SK-N-SH (cell line): ENCODE results near the gene CACNG4. TPM values are rescaled to one million over a fixed set of nuclear protein-coding genes. Genes with fewer than 3 reads are reported as not detected.

Experiments
- CTCF ChIA-PET: fragments of 300-600, 350-600 bp; formaldehyde crosslinking; extraction: SDS; loops from one replicate; lab custom pipeline; 2021; lab: Yijun Ruan, JAX
- POLR2A ChIA-PET: fragments of 350-600 bp; sonication (Branson Sonifier 250); formaldehyde crosslinking; extraction: SDS; loops from one replicate; lab custom pipeline; 2020; ENCODE audit warnings: antibody characterized with exemption, inconsistent platforms; lab: Yijun Ruan, JAX
- DNase-seq: peaks from one replicate; pipeline ENCODE4 v3.0.0; 2012
- H2AFZ ChIP-seq: fragments of 200-600 bp; sonication (generic); 2 replicates; pipeline ENCODE4 v1.8.1; 2016; ENCODE audit warnings: antibody characterized with exemption, mild to moderate bottlenecking, low read depth
- H3F3A ChIP-seq: fragments of 200-600 bp; sonication (generic); replicated peaks from 2 replicates; pipeline ENCODE3; 2016; ENCODE audit warnings: antibody characterized with exemption, mild to moderate bottlenecking; ENCODE audit not compliant: insufficient read depth
- H3K27ac ChIP-seq, 2 experiments: fragments of 200-500 bp in 1 of 2; fragments of 200-600 bp in 1 of 2; sonication (Bioruptor generic) in 1 of 2; sonication (generic), shearing (Covaris generic) in 1 of 2; 2 replicates each; pipeline versions ENCODE4 v1.5.1 to v1.6.1; 2014 to 2016; ENCODE audit warnings: low read depth in 2 of 2, inconsistent platforms in 1 of 2, low read length in 1 of 2, mild to moderate bottlenecking in 1 of 2, mixed read lengths in 1 of 2
- H3K27me3 ChIP-seq: fragments of 200-600 bp; sonication (generic), shearing (Covaris generic); 2 replicates; pipeline ENCODE4 v1.6.1; 2016; ENCODE audit warnings: mixed run types; ENCODE audit not compliant: insufficient read depth
- H3K36me3 ChIP-seq, 2 experiments: fragments of 200-500 bp in 1 of 2; fragments of 200-600 bp in 1 of 2; sonication (Bioruptor generic) in 1 of 2; sonication (generic) in 1 of 2; replicated peaks in 1 of 2; 2 replicates each; pipeline versions ENCODE3 to v1.5.1; 2014 to 2016; ENCODE audit warnings: low read length in 1 of 2, mild to moderate bottlenecking in 1 of 2; ENCODE audit not compliant: insufficient read depth in 2 of 2, control insufficient read depth in 1 of 2
- H3K4me1 ChIP-seq, 2 experiments: fragments of 200-500 bp in 1 of 2; fragments of 200-600 bp in 1 of 2; sonication (Bioruptor generic) in 1 of 2; sonication (generic), shearing (Covaris generic) in 1 of 2; 2 replicates each; pipeline versions ENCODE4 v1.5.1 to v1.6.1; 2014 to 2016; ENCODE audit warnings: low read depth in 1 of 2, low read length in 1 of 2, mixed run types in 1 of 2; ENCODE audit not compliant: insufficient read depth in 2 of 2, control insufficient read depth in 1 of 2
- H3K4me2 ChIP-seq: fragments of 200-600 bp; sonication (generic), shearing (Covaris generic); 2 replicates; pipeline ENCODE4 v1.6.1; 2017; ENCODE audit warnings: mixed run types
- H3K4me3 ChIP-seq, 2 experiments: fragments of 200-500 bp in 1 of 2; fragments of 200-600 bp in 1 of 2; sonication (Bioruptor generic) in 1 of 2; sonication (generic), shearing (Covaris generic) in 1 of 2; 2 replicates each; pipeline versions ENCODE4 v1.5.1 to v1.8.1; 2014 to 2016; ENCODE audit warnings: low read depth in 2 of 2, inconsistent platforms in 1 of 2, low read length in 1 of 2, mild to moderate bottlenecking in 1 of 2, mixed read lengths in 1 of 2, moderate library complexity in 1 of 2
- H3K79me2 ChIP-seq: fragments of 200-600 bp; sonication (generic); 2 replicates; pipeline ENCODE4 v1.8.1; 2017; ENCODE audit warnings: mild to moderate bottlenecking; ENCODE audit not compliant: insufficient read depth
- H3K9ac ChIP-seq: fragments of 200-600 bp; sonication (generic); 2 replicates; pipeline ENCODE4 v1.6.1; 2017; ENCODE audit warnings: mixed run types
- H3K9me2 ChIP-seq: fragments of 200-600 bp; sonication (generic); 2 replicates; pipeline ENCODE4 v1.6.1; 2017; ENCODE audit warnings: mixed run types
- H3K9me3 ChIP-seq: fragments of 200-600 bp; sonication (generic); 2 replicates; pipeline ENCODE4 v1.6.1; 2017; ENCODE audit warnings: mixed run types, mild to moderate bottlenecking, moderate library complexity
- H4K20me1 ChIP-seq: fragments of 200-600 bp; sonication (generic); 2 replicates; pipeline ENCODE4 v1.6.1; 2017; ENCODE audit warnings: mild to moderate bottlenecking, mixed run types; ENCODE audit not compliant: insufficient read depth
- CHD2 ChIP-seq: fragments of 150-350 bp; IDR thresholded peaks from 2 replicates; pipeline ENCODE4 v1.6.1; 2018; ENCODE audit warnings: low read length; ENCODE audit not compliant: partially characterized antibody
- ELF1 ChIP-seq: IDR thresholded peaks from 2 replicates; pipeline ENCODE4 v1.4.0; 2012
- EP300 ChIP-seq, 2 experiments: IDR thresholded peaks; 2 replicates each; pipeline versions ENCODE4 v1.4.0 to v1.6.1; 2012; ENCODE audit warnings: borderline replicate concordance in 1 of 2, low read depth in 1 of 2, low read length in 1 of 2
- FOSL2 ChIP-seq: IDR thresholded peaks from 2 replicates; pipeline ENCODE4 v1.4.0; 2012; ENCODE audit warnings: low read depth, mild to moderate bottlenecking, moderate library complexity, borderline replicate concordance
- FOXM1 ChIP-seq: IDR thresholded peaks from 2 replicates; pipeline ENCODE4 v1.4.0; 2012; ENCODE audit warnings: low read depth, mild to moderate bottlenecking
- GABPA ChIP-seq: IDR thresholded peaks from 2 replicates; pipeline ENCODE4 v1.4.0; 2012; ENCODE audit warnings: low read depth, mild to moderate bottlenecking
- GATA2 ChIP-seq: sonication (generic); formaldehyde crosslinking; IDR thresholded peaks from 2 replicates; pipeline ENCODE4 v1.5.0; 2020; ENCODE audit warnings: mild to moderate bottlenecking, missing genetic modification reagents
- MAX ChIP-seq: IDR thresholded peaks from 2 replicates; pipeline ENCODE4 v1.4.0; 2012; ENCODE audit warnings: low read depth
- MXI1 ChIP-seq: IDR thresholded peaks from 2 replicates; pipeline ENCODE4 v1.6.1; 2012; ENCODE audit warnings: mild to moderate bottlenecking, low read depth, low read length, improper control_type of control experiment
- NFIC ChIP-seq: IDR thresholded peaks from 2 replicates; pipeline ENCODE4 v1.4.0; 2012; ENCODE audit warnings: borderline replicate concordance
- PBX3 ChIP-seq: IDR thresholded peaks from 2 replicates; pipeline ENCODE4; 2012
- POLR2AphosphoS5 ChIP-seq: IDR thresholded peaks from 2 replicates; pipeline ENCODE4 v1.6.1; 2012; ENCODE audit warnings: low read depth, low read length
- RXRA ChIP-seq: IDR thresholded peaks from 2 replicates; pipeline ENCODE4 v1.4.0; 2012; ENCODE audit warnings: low read depth, mild to moderate bottlenecking, borderline replicate concordance
- SIN3A ChIP-seq: IDR thresholded peaks from 2 replicates; pipeline ENCODE4 v1.6.1; 2012; ENCODE audit warnings: low read depth, mild to moderate bottlenecking, low read length, moderate library complexity, borderline replicate concordance
- TCF12 ChIP-seq: IDR thresholded peaks from 2 replicates; pipeline ENCODE4 v1.4.0; 2012
- YY1 ChIP-seq: IDR thresholded peaks from 2 replicates; pipeline ENCODE4 v1.4.0; 2012; ENCODE audit warnings: low read depth, mild to moderate bottlenecking
- WGBS: methylation state at CpG from one replicate; pipeline ENCODE4 v1.1.6; 2017; ENCODE audit warnings: low lambda C conversion rate; 5-methylcytosine and 5-hydroxymethylcytosine counted together
- polyA plus RNA-seq, 3 experiments: library from polyadenylated mRNA; depleted of rRNA; stranded (reverse); fragments of >200 nt; gene quantifications; 2 replicates each; pipeline ENCODE4 v1.2.3, GENCODE V29; 2012

Gene CACNG4
- polyA plus RNA-seq, 1 of the 3 experiments (the other 2 are of a cell fraction), result 13.2 TPM

- TF ChIP-seq MXI1 (no peak), SIN3A (no peak), GATA2 (peak; percentile 35; the same call in 1 of the 2 replicates), YY1 (no peak), POLR2AphosphoS5 (no peak), RXRA (no peak), FOXM1 (no peak), CHD2 (no peak), TCF12 (no peak), GABPA (no peak)
- TF ChIP-seq, all 33 proteins: peak for 4
Measured at GRCh38 chr17:66994930-66995535, 30.5 kb downstream of the CACNG4 start (continued).

- Histone ChIP-seq H3K9me3 (no peaks in the 10 kb centered on the region), H3K27ac (peak overlapping the region in 1 of 2 experiments; percentile 36; a peak in 1 of 4 replicates), H3K79me2 (no peaks in the 10 kb centered on the region), H3K9ac (no peak overlapping the region), H2AFZ (no peak overlapping the region), H3K4me2 (peak overlapping the region; percentile 53), H3K36me3 (no peaks in the 10 kb centered on the region), H3K4me1 (peaks cover 0 to 35% of the 10 kb centered on the region in 2 experiments; a peak in 2 of 4 replicates), H3F3A (no peaks in the 10 kb centered on the region), H3K27me3 (no peaks in the 10 kb centered on the region), H3K9me2 (no peaks in the 10 kb centered on the region), H4K20me1 (no peaks in the 10 kb centered on the region), H3K4me3 (no peak overlapping the region)
- POLR2A ChIA-PET, result interaction anchor here (1.4 to 4.0 kb wide), 3 partner anchors 15 to 29 kb away, joined by 4 to 16 read pairs (median 7); no protein-coding TSS in a partner anchor
- peak in 1 of 2 experiments; percentile 10; a peak in 1 of 4 replicates for TF ChIP-seq EP300 (IDR thresholded peaks at IDR 0.05; ENCODE audit: borderline replicate concordance in 1 of 2, low read depth in 1 of 2, low read length in 1 of 2)
- peak; percentile 31; the same call in 1 of the 2 replicates for TF ChIP-seq FOSL2
- TF ChIP-seq NFIC, result 0 out of 2 replicates have a peak, but pooled peaks have one; percentile 20
- peak; percentile 54 for TF ChIP-seq PBX3
- TF ChIP-seq GATA2, result peak; percentile 36
- no peak for TF ChIP-seq CHD2
- no peak for TF ChIP-seq ELF1
- no peak for TF ChIP-seq RXRA
- TF ChIP-seq MAX, result peak; percentile 56; the same call in 1 of the 2 replicates
- WGBS, result 52% methylated on average over 7 of the region's 7 CpGs
- CTCF ChIA-PET, result interaction anchor here (3.0 kb wide), 1 partner anchor 162 kb away, joined by 11 read pairs; no protein-coding TSS in a partner anchor
- DNase-seq, result no peak
Measured at GRCh38 chr17:66995944-66996343, 31.4 kb downstream of the CACNG4 start.
